ENCODE measurements around the gene IL9R.

Gene IL9R

DNA sequence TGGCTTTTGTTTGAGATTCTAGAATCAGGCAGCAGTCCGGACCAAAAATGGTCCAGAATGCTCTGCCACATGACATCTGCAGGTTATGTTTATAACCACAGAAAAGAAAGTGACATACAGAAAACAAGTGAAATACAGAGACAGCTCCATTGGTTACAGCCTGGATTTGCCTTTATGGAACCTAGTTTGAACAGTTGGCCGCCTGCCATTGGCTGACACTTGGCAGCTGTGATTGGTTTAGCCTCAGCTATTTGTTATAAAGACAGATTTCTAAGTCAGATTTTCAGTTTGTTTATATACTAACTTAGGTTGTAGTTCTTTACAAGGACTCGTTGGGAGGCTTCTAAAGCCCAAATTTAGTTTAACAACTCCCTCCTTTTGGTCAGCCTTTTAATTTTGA lies 40.8 kb upstream of the IL9R start:
- TF ChIP-seq CTCF (IDR thresholded peaks at IDR 0.05; ENCODE audit: low read depth, low read length), result no peak
- peak in 1 of 2 donors; percentile 1 for DNase-seq (ENCODE audit: low read depth in 2 of 2)
- H3K4me3 ChIP-seq (replicated peaks in 1 of 2; ENCODE audit: low read depth in 2 of 2, low read length in 2 of 2), result no peak overlapping the region

DNA sequence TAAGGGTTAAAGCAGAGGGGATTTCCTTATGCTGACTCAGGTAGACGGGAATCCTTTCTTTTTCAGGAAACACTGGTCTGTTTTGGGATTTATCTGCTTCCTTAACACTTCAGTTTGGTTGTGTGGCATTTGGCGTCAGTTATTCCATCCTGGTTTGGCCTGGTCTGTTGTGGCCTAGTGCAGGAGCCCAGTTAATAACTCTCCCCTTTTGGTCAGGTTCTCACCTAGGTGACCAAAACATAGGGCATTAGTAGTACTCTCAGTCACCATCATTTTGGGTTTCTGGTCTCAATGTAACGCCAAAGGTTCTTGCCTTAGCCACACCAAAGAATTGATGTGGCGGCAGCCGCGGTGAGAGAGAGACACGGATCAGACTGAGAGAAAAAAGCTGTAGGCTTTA lies 39.7 kb upstream of the IL9R start:
- no peak for DNase-seq (ENCODE audit: low read depth in 2 of 2)
- TF ChIP-seq CTCF (IDR thresholded peaks at IDR 0.05; ENCODE audit: low read depth, low read length), result no peak
- no peak overlapping the region for H3K4me3 ChIP-seq (replicated peaks in 1 of 2; ENCODE audit: low read depth in 2 of 2, low read length in 2 of 2)

- no peak overlapping the region for H3K4me3 ChIP-seq (replicated peaks in 1 of 2; ENCODE audit: low read depth in 2 of 2, low read length in 2 of 2)
- no peak for TF ChIP-seq CTCF (IDR thresholded peaks at IDR 0.05; ENCODE audit: low read depth, low read length)
- no peak for DNase-seq (ENCODE audit: low read depth in 2 of 2)
Measured at GRCh38 chrX:155959018-155959587, 38.4 kb upstream of the IL9R start.

DNA sequence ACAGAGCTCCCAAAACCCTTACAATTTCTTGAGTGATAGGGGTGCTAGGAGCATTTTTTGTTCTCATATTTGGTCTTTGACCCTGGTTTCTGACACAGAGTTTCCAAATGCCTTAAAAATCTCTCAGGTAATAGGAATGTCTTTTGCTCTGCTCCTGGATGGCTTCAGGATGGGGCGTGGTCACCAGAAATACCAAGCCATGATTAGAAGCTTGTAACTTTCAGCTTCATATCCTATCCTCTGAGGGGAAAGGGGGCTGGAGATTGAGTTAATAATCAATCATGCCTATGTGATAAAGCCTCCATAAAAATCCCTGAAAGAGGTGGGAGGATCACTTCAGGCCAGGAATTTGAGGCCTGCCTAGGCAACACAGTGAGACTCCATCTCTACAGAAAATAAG lies 34.6 kb upstream of the IL9R start:
- TF ChIP-seq CTCF (IDR thresholded peaks at IDR 0.05; ENCODE audit: low read depth, low read length), result no peak
- no peak for DNase-seq (ENCODE audit: low read depth in 2 of 2)
- H3K4me3 ChIP-seq (replicated peaks in 1 of 2; ENCODE audit: low read depth in 2 of 2, low read length in 2 of 2), result no peak overlapping the region

- H3K4me3 ChIP-seq (replicated peaks in 1 of 2; ENCODE audit: low read depth in 2 of 2, low read length in 2 of 2), result no peak overlapping the region
- peak; percentile 20 for TF ChIP-seq CTCF (IDR thresholded peaks at IDR 0.05; ENCODE audit: low read depth, low read length)
- peak in 1 of 2 donors; percentile 16 for DNase-seq (ENCODE audit: low read depth in 2 of 2)
Measured at GRCh38 chrX:155966876-155967275, 30.6 kb upstream of the IL9R start.

GRCh38 chrX:155967653-155968325 lies 29.7 kb upstream of the IL9R start:
- TF ChIP-seq CTCF (IDR thresholded peaks at IDR 0.05; ENCODE audit: low read depth, low read length), result no peak
- DNase-seq (ENCODE audit: low read depth in 2 of 2), result no peak
- H3K4me3 ChIP-seq (replicated peaks in 1 of 2; ENCODE audit: low read depth in 2 of 2, low read length in 2 of 2), result no peak overlapping the region

GRCh38 chrX:155968326-155968661 lies 29.2 kb upstream of the IL9R start:
- no peak for DNase-seq (ENCODE audit: low read depth in 2 of 2)
- no peak overlapping the region for H3K4me3 ChIP-seq (replicated peaks in 1 of 2; ENCODE audit: low read depth in 2 of 2, low read length in 2 of 2)
- no peak for TF ChIP-seq CTCF (IDR thresholded peaks at IDR 0.05; ENCODE audit: low read depth, low read length)
